K562 (cell line): ENCODE results near the gene BRD4. TPM values are rescaled to one million over a fixed set of nuclear protein-coding genes. Genes with fewer than 3 reads are reported as not detected.

Source experiments
- ADNP ChIP-seq: fragments of 200-800 bp; sonication (Bioruptor generic); IDR thresholded peaks from 2 replicates; pipeline ENCODE4 v1.6.1; 2016; ENCODE audit warnings: missing genetic modification characterization, missing compliant biosample characterization
- BCOR ChIP-seq: fragments of 450-650 bp; IDR thresholded peaks from 2 replicates; pipeline ENCODE4 v1.6.1; 2016
- KLF10 ChIP-seq: fragments of 250-450 bp; sonication (Bioruptor Pico); IDR thresholded peaks from 2 replicates; pipeline ENCODE4 v1.6.1; 2021; ENCODE audit warnings: matching md5 sums
- MBD2 ChIP-seq: sonication (generic); IDR thresholded peaks from 2 replicates; pipeline ENCODE4 v1.6.1; 2016; ENCODE audit warnings: low read depth, borderline replicate concordance
- NR3C1 ChIP-seq: sonication (generic); formaldehyde crosslinking; IDR thresholded peaks from 2 replicates; pipeline ENCODE4 v1.8.1; 2022; ENCODE audit warnings: missing genetic modification reagents
- RBM25 ChIP-seq: fragments of 200-400 bp; formaldehyde crosslinking; IDR thresholded peaks from 2 replicates; pipeline ENCODE4 v1.6.1; 2018; ENCODE audit warnings: low read length, low read depth, moderate library complexity; ENCODE audit not compliant: severe bottlenecking
- RBM39 ChIP-seq: fragments of 200-400 bp; formaldehyde crosslinking; optimal IDR thresholded peaks from 2 replicates; pipeline ENCODE3; 2018; ENCODE audit warnings: low read depth, low read length
- RCOR1 ChIP-seq, 2 experiments: IDR thresholded peaks; 2 replicates each; pipeline ENCODE4 v1.6.1; 2012; ENCODE audit warnings: low read depth in 2 of 2, low read length in 2 of 2, borderline replicate concordance in 1 of 2, improper control_type of control experiment in 1 of 2
- SMARCA4 ChIP-seq: fragments of 450-650 bp; IDR thresholded peaks from 2 replicates; pipeline ENCODE4 v1.6.1; 2016
- ZNF140 ChIP-seq: fragments of 250-450 bp; sonication (Bioruptor Pico); IDR thresholded peaks from 2 replicates; pipeline ENCODE4 v1.8.0; 2021; ENCODE audit warnings: moderate library complexity, mild to moderate bottlenecking, inconsistent platforms
- ZNF3 ChIP-seq: fragments of 250-450 bp; sonication (Bioruptor Pico); IDR thresholded peaks from 2 replicates; pipeline ENCODE4 v1.5.0; 2021; ENCODE audit warnings: mild to moderate bottlenecking, moderate library complexity
- ZNF780A ChIP-seq: fragments of 250-450 bp; sonication (Bioruptor Pico); IDR thresholded peaks from 2 replicates; pipeline ENCODE4 v1.5.0; 2021; ENCODE audit warnings: mild to moderate bottlenecking
- polyA plus RNA-seq, 8 experiments: library from polyadenylated mRNA; depleted of rRNA in 4 of 8; stranded (reverse) in 5 of 8; unstranded in 3 of 8; fragments of >200 nt; fragmentation: Nextera tagmentation in 2 of 8; fragmentation: Illumina TruSeq in 1 of 8; extraction: Ambion mirVana in 2 of 8; extraction: Trizol in 1 of 8; gene quantifications; 2 replicates each; pipeline versions ENCODE4 v1.2.1 to v1.2.3, GENCODE V29; 2011 to 2014; ENCODE audit warnings: inconsistent platforms in 1 of 8, missing spikeins in 1 of 8
- total RNA-seq, 7 experiments: library from RNA; depleted of rRNA in 6 of 7; stranded (reverse); fragments of >200 nt in 6 of 7; fragmentation: Illumina TruSeq in 2 of 7; extraction: Trizol in 2 of 7; gene quantifications; 2 replicates each; pipeline versions ENCODE4 v1.2.1 to v1.2.3, GENCODE V29; 2011 to 2021; ENCODE audit warnings: low replicate concordance in 1 of 7
- TF ChIP-seq, protein P1 (sequence below), 2 experiments: fragments of 450-650 bp; IDR thresholded peaks; 2 replicates each; pipeline ENCODE4 v1.6.1; 2018; ENCODE audit warnings: mild to moderate bottlenecking in 2 of 2, low read depth in 1 of 2; ENCODE audit not compliant: partially characterized antibody in 2 of 2
- TF ChIP-seq, protein P2 (sequence below): fragments of 250-450 bp; sonication (Bioruptor Pico); IDR thresholded peaks from 2 replicates; pipeline ENCODE4 v1.8.0; 2022; ENCODE audit warnings: moderate library complexity, mild to moderate bottlenecking, inconsistent platforms
- TF ChIP-seq, protein P3 (sequence below): sonication (generic); formaldehyde crosslinking; IDR thresholded peaks from 2 replicates; pipeline ENCODE4 v1.8.0; 2023; ENCODE audit warnings: mild to moderate bottlenecking, missing genetic modification reagents
- TF ChIP-seq, protein P4 (sequence below): fragments of 450-650 bp; IDR thresholded peaks from 2 replicates; pipeline ENCODE4 v1.6.1; 2016; ENCODE audit warnings: borderline replicate concordance
- TF ChIP-seq, protein P5 (sequence below): IDR thresholded peaks from 2 replicates; pipeline ENCODE4 v1.6.1; 2011; ENCODE audit warnings: borderline replicate concordance, low read depth, mild to moderate bottlenecking, moderate library complexity, low read length; ENCODE audit not compliant: insufficient read depth, poor library complexity, severe bottlenecking

BRD4 gene
- total and polyA plus RNA-seq, 9 of the 15 experiments (the other 6 are each of a cell fraction or from before 2014, with no cell fraction given): 1.8 to 105 (median 15.6) TPM

DNA sequence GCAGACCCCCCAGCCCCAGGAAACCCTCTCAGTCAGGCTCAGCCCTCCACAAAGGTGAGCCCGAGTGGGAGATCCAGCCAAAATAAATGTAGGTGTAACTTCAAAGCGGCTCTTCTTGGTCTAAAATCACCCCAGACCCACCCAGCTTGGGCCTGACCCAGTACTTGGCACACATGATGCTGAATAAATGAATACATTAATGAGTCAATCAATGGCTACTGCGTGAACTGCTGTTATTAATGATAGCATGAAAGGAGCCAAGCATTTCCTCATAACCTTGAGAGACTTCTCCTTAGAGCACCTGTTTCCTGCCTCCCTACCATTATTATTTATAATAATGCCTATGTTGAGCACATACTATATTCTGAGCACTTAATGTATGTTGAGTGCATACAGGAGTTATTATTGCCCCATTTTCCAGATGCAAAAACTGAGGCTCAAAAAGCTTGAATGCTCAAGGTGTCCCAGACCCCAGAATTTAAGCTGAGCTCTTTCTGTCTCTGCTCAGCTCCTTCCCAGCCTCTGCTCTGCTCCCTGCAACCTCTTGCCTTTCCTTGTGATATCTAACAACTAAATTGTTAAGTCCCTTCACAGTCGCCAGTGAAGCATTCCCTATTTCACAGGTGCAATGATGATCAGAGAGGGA lies 135.9 kb downstream of the BRD4 start (continued):
- TF ChIP-seq, protein P1, sequence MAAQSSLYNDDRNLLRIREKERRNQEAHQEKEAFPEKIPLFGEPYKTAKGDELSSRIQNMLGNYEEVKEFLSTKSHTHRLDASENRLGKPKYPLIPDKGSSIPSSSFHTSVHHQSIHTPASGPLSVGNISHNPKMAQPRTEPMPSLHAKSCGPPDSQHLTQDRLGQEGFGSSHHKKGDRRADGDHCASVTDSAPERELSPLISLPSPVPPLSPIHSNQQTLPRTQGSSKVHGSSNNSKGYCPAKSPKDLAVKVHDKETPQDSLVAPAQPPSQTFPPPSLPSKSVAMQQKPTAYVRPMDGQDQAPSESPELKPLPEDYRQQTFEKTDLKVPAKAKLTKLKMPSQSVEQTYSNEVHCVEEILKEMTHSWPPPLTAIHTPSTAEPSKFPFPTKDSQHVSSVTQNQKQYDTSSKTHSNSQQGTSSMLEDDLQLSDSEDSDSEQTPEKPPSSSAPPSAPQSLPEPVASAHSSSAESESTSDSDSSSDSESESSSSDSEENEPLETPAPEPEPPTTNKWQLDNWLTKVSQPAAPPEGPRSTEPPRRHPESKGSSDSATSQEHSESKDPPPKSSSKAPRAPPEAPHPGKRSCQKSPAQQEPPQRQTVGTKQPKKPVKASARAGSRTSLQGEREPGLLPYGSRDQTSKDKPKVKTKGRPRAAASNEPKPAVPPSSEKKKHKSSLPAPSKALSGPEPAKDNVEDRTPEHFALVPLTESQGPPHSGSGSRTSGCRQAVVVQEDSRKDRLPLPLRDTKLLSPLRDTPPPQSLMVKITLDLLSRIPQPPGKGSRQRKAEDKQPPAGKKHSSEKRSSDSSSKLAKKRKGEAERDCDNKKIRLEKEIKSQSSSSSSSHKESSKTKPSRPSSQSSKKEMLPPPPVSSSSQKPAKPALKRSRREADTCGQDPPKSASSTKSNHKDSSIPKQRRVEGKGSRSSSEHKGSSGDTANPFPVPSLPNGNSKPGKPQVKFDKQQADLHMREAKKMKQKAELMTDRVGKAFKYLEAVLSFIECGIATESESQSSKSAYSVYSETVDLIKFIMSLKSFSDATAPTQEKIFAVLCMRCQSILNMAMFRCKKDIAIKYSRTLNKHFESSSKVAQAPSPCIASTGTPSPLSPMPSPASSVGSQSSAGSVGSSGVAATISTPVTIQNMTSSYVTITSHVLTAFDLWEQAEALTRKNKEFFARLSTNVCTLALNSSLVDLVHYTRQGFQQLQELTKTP (IDR thresholded peaks at IDR 0.05; ENCODE audit: low read depth in 1 of 2, partially characterized antibody in 2 of 2): no peak
- peak; percentile 77; the same call in 1 of the 2 replicates for TF ChIP-seq ZNF3 (CRISPR knock-in tag)
- TF ChIP-seq ADNP (tag): peak; percentile 87
- TF ChIP-seq RCOR1 (IDR thresholded peaks at IDR 0.05; ENCODE audit: borderline replicate concordance in 1 of 2, low read depth in 2 of 2, low read length in 2 of 2): peak in 1 of 2 experiments; percentile 43; a peak in 1 of 4 replicates
- peak; percentile 87 for TF ChIP-seq BCOR
- no peak for TF ChIP-seq KLF10
- TF ChIP-seq RBM39: no peak
- TF ChIP-seq, protein P2, sequence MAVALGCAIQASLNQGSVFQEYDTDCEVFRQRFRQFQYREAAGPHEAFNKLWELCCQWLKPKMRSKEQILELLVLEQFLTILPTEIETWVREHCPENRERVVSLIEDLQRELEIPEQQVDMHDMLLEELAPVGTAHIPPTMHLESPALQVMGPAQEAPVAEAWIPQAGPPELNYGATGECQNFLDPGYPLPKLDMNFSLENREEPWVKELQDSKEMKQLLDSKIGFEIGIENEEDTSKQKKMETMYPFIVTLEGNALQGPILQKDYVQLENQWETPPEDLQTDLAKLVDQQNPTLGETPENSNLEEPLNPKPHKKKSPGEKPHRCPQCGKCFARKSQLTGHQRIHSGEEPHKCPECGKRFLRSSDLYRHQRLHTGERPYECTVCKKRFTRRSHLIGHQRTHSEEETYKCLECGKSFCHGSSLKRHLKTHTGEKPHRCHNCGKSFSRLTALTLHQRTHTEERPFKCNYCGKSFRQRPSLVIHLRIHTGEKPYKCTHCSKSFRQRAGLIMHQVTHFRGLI (CRISPR knock-in tag): no peak
- TF ChIP-seq NR3C1: no peak
- TF ChIP-seq, protein P3, sequence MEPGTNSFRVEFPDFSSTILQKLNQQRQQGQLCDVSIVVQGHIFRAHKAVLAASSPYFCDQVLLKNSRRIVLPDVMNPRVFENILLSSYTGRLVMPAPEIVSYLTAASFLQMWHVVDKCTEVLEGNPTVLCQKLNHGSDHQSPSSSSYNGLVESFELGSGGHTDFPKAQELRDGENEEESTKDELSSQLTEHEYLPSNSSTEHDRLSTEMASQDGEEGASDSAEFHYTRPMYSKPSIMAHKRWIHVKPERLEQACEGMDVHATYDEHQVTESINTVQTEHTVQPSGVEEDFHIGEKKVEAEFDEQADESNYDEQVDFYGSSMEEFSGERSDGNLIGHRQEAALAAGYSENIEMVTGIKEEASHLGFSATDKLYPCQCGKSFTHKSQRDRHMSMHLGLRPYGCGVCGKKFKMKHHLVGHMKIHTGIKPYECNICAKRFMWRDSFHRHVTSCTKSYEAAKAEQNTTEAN (CRISPR knock-in tag): no peak
- TF ChIP-seq, protein P4, sequence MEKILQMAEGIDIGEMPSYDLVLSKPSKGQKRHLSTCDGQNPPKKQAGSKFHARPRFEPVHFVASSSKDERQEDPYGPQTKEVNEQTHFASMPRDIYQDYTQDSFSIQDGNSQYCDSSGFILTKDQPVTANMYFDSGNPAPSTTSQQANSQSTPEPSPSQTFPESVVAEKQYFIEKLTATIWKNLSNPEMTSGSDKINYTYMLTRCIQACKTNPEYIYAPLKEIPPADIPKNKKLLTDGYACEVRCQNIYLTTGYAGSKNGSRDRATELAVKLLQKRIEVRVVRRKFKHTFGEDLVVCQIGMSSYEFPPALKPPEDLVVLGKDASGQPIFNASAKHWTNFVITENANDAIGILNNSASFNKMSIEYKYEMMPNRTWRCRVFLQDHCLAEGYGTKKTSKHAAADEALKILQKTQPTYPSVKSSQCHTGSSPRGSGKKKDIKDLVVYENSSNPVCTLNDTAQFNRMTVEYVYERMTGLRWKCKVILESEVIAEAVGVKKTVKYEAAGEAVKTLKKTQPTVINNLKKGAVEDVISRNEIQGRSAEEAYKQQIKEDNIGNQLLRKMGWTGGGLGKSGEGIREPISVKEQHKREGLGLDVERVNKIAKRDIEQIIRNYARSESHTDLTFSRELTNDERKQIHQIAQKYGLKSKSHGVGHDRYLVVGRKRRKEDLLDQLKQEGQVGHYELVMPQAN: no peak
- TF ChIP-seq MBD2: no peak
- TF ChIP-seq, protein P5, sequence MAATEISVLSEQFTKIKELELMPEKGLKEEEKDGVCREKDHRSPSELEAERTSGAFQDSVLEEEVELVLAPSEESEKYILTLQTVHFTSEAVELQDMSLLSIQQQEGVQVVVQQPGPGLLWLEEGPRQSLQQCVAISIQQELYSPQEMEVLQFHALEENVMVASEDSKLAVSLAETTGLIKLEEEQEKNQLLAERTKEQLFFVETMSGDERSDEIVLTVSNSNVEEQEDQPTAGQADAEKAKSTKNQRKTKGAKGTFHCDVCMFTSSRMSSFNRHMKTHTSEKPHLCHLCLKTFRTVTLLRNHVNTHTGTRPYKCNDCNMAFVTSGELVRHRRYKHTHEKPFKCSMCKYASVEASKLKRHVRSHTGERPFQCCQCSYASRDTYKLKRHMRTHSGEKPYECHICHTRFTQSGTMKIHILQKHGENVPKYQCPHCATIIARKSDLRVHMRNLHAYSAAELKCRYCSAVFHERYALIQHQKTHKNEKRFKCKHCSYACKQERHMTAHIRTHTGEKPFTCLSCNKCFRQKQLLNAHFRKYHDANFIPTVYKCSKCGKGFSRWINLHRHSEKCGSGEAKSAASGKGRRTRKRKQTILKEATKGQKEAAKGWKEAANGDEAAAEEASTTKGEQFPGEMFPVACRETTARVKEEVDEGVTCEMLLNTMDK: no peak
- TF ChIP-seq ZNF780A (CRISPR knock-in tag): no peak
- no peak for TF ChIP-seq ZNF140 (CRISPR knock-in tag)
- no peak for TF ChIP-seq SMARCA4
- peak; percentile 79 for TF ChIP-seq RBM25
